H1 (cell line): ENCODE results near the gene SOAT2. TPM values are rescaled to one million over a fixed set of nuclear protein-coding genes. Genes with fewer than 3 reads are reported as not detected.

Experiments used
- EP300 ChIP-seq, 2 experiments: IDR thresholded peaks; 1 replicate in 1 of 2; 2 replicates in 1 of 2; pipeline ENCODE4 v1.6.1; 2011 to 2012; ENCODE audit warnings: low read depth in 2 of 2, low read length in 2 of 2, mild to moderate bottlenecking in 2 of 2, borderline replicate concordance in 1 of 2, inconsistent platforms in 1 of 2, moderate library complexity in 1 of 2
- HDAC2 ChIP-seq, 2 experiments: fragments of 300-600 bp in 1 of 2; sonication (generic) in 1 of 2; IDR thresholded peaks; 2 replicates each; pipeline ENCODE4 v1.6.1; 2011 to 2012; ENCODE audit warnings: low read depth in 2 of 2, low read length in 2 of 2, mild to moderate bottlenecking in 2 of 2, moderate library complexity in 2 of 2, borderline replicate concordance in 1 of 2, inconsistent platforms in 1 of 2
- KDM1A ChIP-seq: fragments of 200-600, 300-600 bp; sonication (generic); IDR thresholded peaks from 2 replicates; pipeline ENCODE4 v1.7.1; 2016; ENCODE audit warnings: mild to moderate bottlenecking, low read length, borderline replicate concordance
- MAX ChIP-seq: IDR thresholded peaks from 2 replicates; pipeline ENCODE4 v1.6.1; 2012; ENCODE audit warnings: inconsistent platforms
- POLR2A ChIP-seq, 2 experiments: IDR thresholded peaks; 1 replicate in 1 of 2; 2 replicates in 1 of 2; pipeline ENCODE4 v1.6.1; 2011; ENCODE audit warnings: low read depth in 2 of 2, low read length in 2 of 2, mild to moderate bottlenecking in 2 of 2; ENCODE audit errors: control extremely low read depth in 1 of 2
- RNF2 ChIP-seq: fragments of 200-900, 300-1000 bp; sonication (generic); IDR thresholded peaks from 2 replicates; pipeline ENCODE4 v1.7.1; 2016; ENCODE audit warnings: borderline replicate concordance, low read depth, mild to moderate bottlenecking, antibody characterized with exemption, low read length; ENCODE audit not compliant: poor library complexity, severe bottlenecking; ENCODE audit errors: missing control alignments
- SRF ChIP-seq: IDR thresholded peaks from 2 replicates; pipeline ENCODE4 v1.6.1; 2011; ENCODE audit warnings: mild to moderate bottlenecking, low read depth, low read length, moderate library complexity
- TBP ChIP-seq: IDR thresholded peaks from 2 replicates; pipeline ENCODE4 v1.6.1; 2011; ENCODE audit warnings: low read depth, low read length, improper control_type of control experiment
- polyA plus RNA-seq, 7 experiments: library from polyadenylated mRNA; depleted of rRNA in 3 of 7; stranded (reverse) in 5 of 7; unstranded in 2 of 7; fragments of >200 nt in 5 of 7; fragments of 200-250 nt in 2 of 7; gene quantifications; 1 replicate in 5 of 7; 2 replicates in 1 of 7; 4 replicates in 1 of 7; pipeline versions ENCODE4 v1.2.1 to v1.2.3, GENCODE V29; 2011 to 2013; ENCODE audit warnings: missing spikeins in 2 of 7, mixed read lengths in 2 of 7
- total RNA-seq: library from RNA; stranded (reverse); fragmentation: NEBNext Ultra II Directional; extraction: Animal tissue kit (Norgen Biotek cat#: 25700); gene quantifications from 2 replicates; pipeline ENCODE4 v1.2.1, GENCODE V29; 2021

SOAT2 gene
- total and polyA plus RNA-seq, 2 of the 8 experiments (the other 6 are each of a cell fraction or from before 2014, with no cell fraction given), result 0.08 TPM; not detected in 1

- no peak for TF ChIP-seq HDAC2 (IDR thresholded peaks at IDR 0.05; ENCODE audit: borderline replicate concordance in 1 of 2, low read depth in 2 of 2, low read length in 2 of 2)
- no peak for TF ChIP-seq KDM1A
- no peak for TF ChIP-seq MAX
- no peak for TF ChIP-seq RNF2
- TF ChIP-seq POLR2A (IDR thresholded peaks at IDR 0.05; ENCODE audit: control extremely low read depth in 1 of 2, low read depth in 2 of 2, low read length in 2 of 2), result no peak
- TF ChIP-seq TBP, result no peak
- TF ChIP-seq EP300 (IDR thresholded peaks at IDR 0.05; ENCODE audit: borderline replicate concordance in 1 of 2, low read depth in 2 of 2, low read length in 2 of 2), result no peak
- TF ChIP-seq SRF, result no peak
Measured at GRCh38 chr12:53055471-53056266, 47.6 kb upstream of the SOAT2 start (continued).
